Loucy (cell line): Measurements from ENCODE around the gene TRIP4.

Experiments used
- H2AFZ ChIP-seq: fragments of 200-600 bp; sonication (generic); 2 replicates; pipeline ENCODE4 v1.6.0; 2016; ENCODE audit warnings: antibody characterized with exemption, mild to moderate bottlenecking, low read length, moderate library complexity
- H3F3A ChIP-seq: fragments of 200-600 bp; 2 replicates; pipeline ENCODE4 v1.6.0; 2016; ENCODE audit warnings: antibody characterized with exemption, low read depth, mild to moderate bottlenecking
- H3K27me3 ChIP-seq: fragments of 200-600 bp; sonication (generic); 2 replicates; pipeline ENCODE4 v1.6.1; 2014; ENCODE audit warnings: low read length, mild to moderate bottlenecking; ENCODE audit not compliant: insufficient read depth, poor library complexity, severe bottlenecking
- H3K36me3 ChIP-seq: fragments of 200-600 bp; sonication (generic); 2 replicates; pipeline ENCODE4 v1.6.1; 2016; ENCODE audit warnings: low read length; ENCODE audit not compliant: insufficient read depth
- H3K4me1 ChIP-seq: fragments of 200-600 bp; sonication (generic); 2 replicates; pipeline ENCODE4 v1.5.1; 2014; ENCODE audit warnings: low read length, mild to moderate bottlenecking; ENCODE audit not compliant: insufficient read depth, poor library complexity, severe bottlenecking
- H3K4me2 ChIP-seq: fragments of 200-600 bp; sonication (generic); 2 replicates; pipeline ENCODE4 v1.6.0; 2014; ENCODE audit warnings: antibody characterized with exemption, low read length, low read depth, mild to moderate bottlenecking; ENCODE audit not compliant: poor library complexity, severe bottlenecking
- H3K4me3 ChIP-seq: fragments of 200-600 bp; sonication (generic); 2 replicates; pipeline ENCODE4 v1.5.1; 2014; ENCODE audit warnings: low read length, mild to moderate bottlenecking, mixed read lengths; ENCODE audit not compliant: poor library complexity, severe bottlenecking
- H3K79me2 ChIP-seq: fragments of 200-600 bp; sonication (generic); 2 replicates; pipeline ENCODE4 v1.6.1; 2014; ENCODE audit warnings: low read length; ENCODE audit not compliant: insufficient read depth
- H3K9ac ChIP-seq: fragments of 200-600 bp; sonication (generic); 2 replicates; pipeline ENCODE4 v1.6.0; 2014; ENCODE audit warnings: mild to moderate bottlenecking, low read depth, low read length, moderate library complexity; ENCODE audit not compliant: poor library complexity, severe bottlenecking
- H3K9me2 ChIP-seq: fragments of 200-600 bp; sonication (generic); replicated peaks from 2 replicates; pipeline ENCODE4 v1.6.1; 2016; ENCODE audit warnings: low read depth, low read length, mixed read lengths
- H3K9me3 ChIP-seq: fragments of 200-600 bp; sonication (generic); 2 replicates; pipeline ENCODE4 v1.6.1; 2014; ENCODE audit warnings: mild to moderate bottlenecking, antibody characterized with exemption, low read length, low read depth; ENCODE audit not compliant: insufficient read depth
- H4K20me1 ChIP-seq: fragments of 200-600 bp; sonication (generic); 2 replicates; pipeline ENCODE4 v1.6.0; 2014; ENCODE audit warnings: antibody characterized with exemption, low read length, mild to moderate bottlenecking; ENCODE audit not compliant: insufficient read depth, poor library complexity, severe bottlenecking
- EZH2phosphoT487 ChIP-seq: fragments of 200-600 bp; IDR thresholded peaks from 2 replicates; pipeline ENCODE4 v1.6.1; 2018; ENCODE audit warnings: antibody characterized with exemption, mild to moderate bottlenecking, moderate library complexity, borderline replicate concordance
- TF ChIP-seq, protein P1 (sequence below): fragments of 200-600 bp; sonication (generic); conservative IDR thresholded peaks from 2 replicates; pipeline ENCODE4 v1.5.1; 2014; ENCODE audit warnings: mild to moderate bottlenecking, antibody characterized with exemption, low read length

The TRIP4 gene

GRCh38 chr15:64444836-64445235 lies 57.2 kb downstream of the TRIP4 start:
- H3K4me3 ChIP-seq, result no peak overlapping the region
- no peak overlapping the region for H2AFZ ChIP-seq
- no peaks in the 10 kb centered on the region for H4K20me1 ChIP-seq
- TF ChIP-seq EZH2phosphoT487, result no peak
- TF ChIP-seq, protein P1, sequence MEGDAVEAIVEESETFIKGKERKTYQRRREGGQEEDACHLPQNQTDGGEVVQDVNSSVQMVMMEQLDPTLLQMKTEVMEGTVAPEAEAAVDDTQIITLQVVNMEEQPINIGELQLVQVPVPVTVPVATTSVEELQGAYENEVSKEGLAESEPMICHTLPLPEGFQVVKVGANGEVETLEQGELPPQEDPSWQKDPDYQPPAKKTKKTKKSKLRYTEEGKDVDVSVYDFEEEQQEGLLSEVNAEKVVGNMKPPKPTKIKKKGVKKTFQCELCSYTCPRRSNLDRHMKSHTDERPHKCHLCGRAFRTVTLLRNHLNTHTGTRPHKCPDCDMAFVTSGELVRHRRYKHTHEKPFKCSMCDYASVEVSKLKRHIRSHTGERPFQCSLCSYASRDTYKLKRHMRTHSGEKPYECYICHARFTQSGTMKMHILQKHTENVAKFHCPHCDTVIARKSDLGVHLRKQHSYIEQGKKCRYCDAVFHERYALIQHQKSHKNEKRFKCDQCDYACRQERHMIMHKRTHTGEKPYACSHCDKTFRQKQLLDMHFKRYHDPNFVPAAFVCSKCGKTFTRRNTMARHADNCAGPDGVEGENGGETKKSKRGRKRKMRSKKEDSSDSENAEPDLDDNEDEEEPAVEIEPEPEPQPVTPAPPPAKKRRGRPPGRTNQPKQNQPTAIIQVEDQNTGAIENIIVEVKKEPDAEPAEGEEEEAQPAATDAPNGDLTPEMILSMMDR, result no peak
- no peaks in the 10 kb centered on the region for H3K27me3 ChIP-seq
- H3F3A ChIP-seq, result 0 out of 2 replicates have a peak, but pooled peaks cover 3% of the 10 kb centered on the region
- peak overlapping the region; percentile 52 for H3K4me2 ChIP-seq
- no peaks in the 10 kb centered on the region for H3K9me3 ChIP-seq
- no peaks in the 10 kb centered on the region for H3K9me2 ChIP-seq
- peaks cover 5% of the 10 kb centered on the region; the same call in 1 of the 2 replicates for H3K36me3 ChIP-seq
- H3K79me2 ChIP-seq, result no peaks in the 10 kb centered on the region
- H3K4me1 ChIP-seq, result peaks cover 26% of the 10 kb centered on the region
- H3K9ac ChIP-seq, result no peak overlapping the region

GRCh38 chr15:64447536-64448315 lies 60.1 kb downstream of the TRIP4 start:
- H3F3A ChIP-seq, result 0 out of 2 replicates have a peak, but pooled peaks cover 3% of the 10 kb centered on the region
- H3K9ac ChIP-seq, result no peak overlapping the region
- no peak overlapping the region for H3K4me2 ChIP-seq
- no peaks in the 10 kb centered on the region for H4K20me1 ChIP-seq
- H3K9me3 ChIP-seq, result no peaks in the 10 kb centered on the region
- H2AFZ ChIP-seq, result no peak overlapping the region
- peaks cover 23% of the 10 kb centered on the region for H3K4me1 ChIP-seq
- no peak overlapping the region for H3K4me3 ChIP-seq
- TF ChIP-seq, protein P1, result no peak
- TF ChIP-seq EZH2phosphoT487, result no peak
- no peaks in the 10 kb centered on the region for H3K79me2 ChIP-seq
- H3K9me2 ChIP-seq, result no peaks in the 10 kb centered on the region
- H3K36me3 ChIP-seq, result peaks cover 5% of the 10 kb centered on the region; the same call in 1 of the 2 replicates
- H3K27me3 ChIP-seq, result no peaks in the 10 kb centered on the region

DNA sequence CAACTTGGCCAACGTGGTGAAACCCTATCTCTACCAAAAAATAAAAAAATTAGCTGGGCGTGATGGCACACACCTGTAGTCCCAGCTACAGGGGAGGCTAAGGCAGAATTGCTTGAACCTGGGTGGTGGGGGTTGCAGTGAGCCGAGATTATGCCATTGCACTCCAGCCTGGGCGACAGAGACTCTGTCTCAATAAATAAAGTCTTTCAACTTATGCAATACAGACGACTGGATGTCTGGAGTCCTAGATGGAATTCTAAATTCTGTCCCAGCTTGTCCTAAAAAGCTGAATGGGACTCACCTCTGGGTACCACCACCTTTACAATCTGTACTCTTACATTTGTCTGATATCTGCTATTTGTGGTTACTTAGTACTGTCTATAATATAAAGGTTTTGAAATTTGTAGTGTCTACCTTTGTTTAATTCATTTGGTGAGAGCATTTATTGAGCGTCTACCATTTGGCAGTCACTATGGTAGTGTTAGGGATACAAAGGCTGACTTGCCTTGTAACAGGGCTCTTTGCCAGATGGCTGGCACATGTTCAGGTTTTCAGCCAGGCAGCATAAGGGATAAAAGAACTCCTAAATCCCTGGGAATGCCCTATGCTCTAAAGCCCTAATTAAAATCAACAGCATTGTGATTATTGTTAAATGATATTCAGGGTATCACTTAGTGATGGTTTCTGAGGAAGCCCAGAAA lies 65.5 kb downstream of the TRIP4 start:
- H3K4me1 ChIP-seq, result peaks cover 30% of the 10 kb centered on the region
- no peak overlapping the region for H3K4me3 ChIP-seq
- no peaks in the 10 kb centered on the region for H3K9me3 ChIP-seq
- no peaks in the 10 kb centered on the region for H3F3A ChIP-seq
- no peak overlapping the region for H3K4me2 ChIP-seq
- no peaks in the 10 kb centered on the region for H3K9me2 ChIP-seq
- no peaks in the 10 kb centered on the region for H3K27me3 ChIP-seq
- H2AFZ ChIP-seq, result no peak overlapping the region
- H3K9ac ChIP-seq, result no peak overlapping the region
- TF ChIP-seq, protein P1, result no peak
- no peak for TF ChIP-seq EZH2phosphoT487
- H3K36me3 ChIP-seq, result no peaks in the 10 kb centered on the region; the same call in 1 of the 2 replicates
- H4K20me1 ChIP-seq, result no peaks in the 10 kb centered on the region
- H3K79me2 ChIP-seq, result no peaks in the 10 kb centered on the region
